HG02759 (cell line): Measurements from ENCODE around the gene PALLD.

ENCODE experiments used
- ATAC-seq: cut with Tn5 transposase; IDR thresholded peaks from one replicate; pipeline ENCODE4 v1.9.1; 2021; ENCODE audit warnings: mild to moderate bottlenecking, moderate library complexity; ENCODE audit not compliant: unreplicated experiment

PALLD gene

GRCh38 chr4:168642591-168642990 lies 145.7 kb downstream of the PALLD start:
- ATAC-seq = no peak

DNA sequence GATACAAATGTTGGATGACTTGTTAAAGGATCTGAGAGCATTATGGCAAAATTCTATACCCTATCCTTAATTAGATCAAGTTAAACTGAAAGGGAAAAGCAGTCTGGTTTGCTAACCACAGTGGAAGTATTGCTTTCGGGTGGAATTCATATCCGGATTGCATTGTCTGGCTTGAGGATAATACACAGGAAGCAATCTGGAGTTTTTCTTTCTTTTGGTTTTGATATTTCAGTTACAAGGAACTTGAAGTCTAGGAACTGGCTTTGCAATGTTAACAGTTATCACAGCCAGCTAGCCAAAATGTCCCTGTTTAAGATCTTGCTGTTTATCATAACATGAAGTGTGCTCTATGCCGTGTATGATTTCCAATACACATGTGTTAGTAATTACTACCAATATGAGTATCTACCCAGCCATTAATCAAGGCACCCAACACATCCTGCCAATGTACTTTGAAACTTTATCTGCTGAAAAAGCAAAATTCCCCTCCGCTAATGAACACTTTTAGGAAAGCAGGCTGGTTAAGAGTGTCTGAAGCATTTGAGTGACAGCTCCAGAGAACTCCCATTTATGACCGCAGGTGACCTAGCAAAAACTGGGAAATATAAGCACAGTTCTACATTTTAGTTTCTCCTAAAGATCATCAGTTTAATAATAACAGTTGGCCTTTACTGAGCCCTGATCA lies 146.4 kb downstream of the PALLD start:
- ATAC-seq = no peak

GRCh38 chr4:168643796-168644159 lies 146.9 kb downstream of the PALLD start:
- no peak for ATAC-seq

- no peak for ATAC-seq
These were observed 149.3 kb downstream of the PALLD start for GRCh38 chr4:168646001-168646768.

GRCh38 chr4:168647646-168648375 lies 151.0 kb downstream of the PALLD start:
- ATAC-seq = no peak

DNA sequence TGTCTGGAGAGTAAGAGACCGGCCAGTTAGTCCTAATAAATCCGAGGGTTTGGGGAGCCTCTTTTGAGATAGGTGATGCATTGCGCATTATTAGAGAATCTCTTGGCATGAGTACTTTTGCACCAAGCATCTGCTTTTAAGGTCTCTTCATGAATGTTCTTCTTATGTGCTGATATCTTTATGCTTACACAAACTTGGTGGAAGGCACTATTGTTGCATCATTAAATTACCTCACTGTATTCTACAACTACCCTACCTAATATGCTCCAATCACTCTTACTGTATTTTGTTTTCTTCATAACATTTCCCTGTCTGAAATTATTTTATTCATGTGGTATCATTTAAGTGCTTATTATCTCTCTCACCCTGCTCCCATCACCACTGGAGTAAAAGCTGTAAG lies 151.6 kb downstream of the PALLD start:
- ATAC-seq = no peak

DNA sequence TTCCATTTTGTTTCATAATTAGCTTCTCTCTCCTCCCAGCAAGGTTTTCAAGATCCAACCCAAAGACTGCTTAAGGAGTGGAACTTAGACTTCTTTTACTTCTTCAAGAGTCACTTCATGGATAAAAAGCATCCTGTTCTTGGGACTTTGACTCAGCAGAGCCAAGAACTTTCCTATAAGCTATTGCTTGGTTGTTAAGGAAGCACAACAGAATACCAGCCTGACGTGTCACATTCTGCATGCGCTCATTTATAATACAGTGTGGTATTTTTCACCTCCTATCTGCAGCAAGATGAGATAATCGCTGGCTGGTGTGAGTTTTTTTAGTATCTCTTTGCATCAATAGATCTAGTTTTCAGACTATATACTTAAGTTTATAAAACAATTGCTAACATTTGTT lies 152.1 kb downstream of the PALLD start:
- no peak for ATAC-seq

DNA sequence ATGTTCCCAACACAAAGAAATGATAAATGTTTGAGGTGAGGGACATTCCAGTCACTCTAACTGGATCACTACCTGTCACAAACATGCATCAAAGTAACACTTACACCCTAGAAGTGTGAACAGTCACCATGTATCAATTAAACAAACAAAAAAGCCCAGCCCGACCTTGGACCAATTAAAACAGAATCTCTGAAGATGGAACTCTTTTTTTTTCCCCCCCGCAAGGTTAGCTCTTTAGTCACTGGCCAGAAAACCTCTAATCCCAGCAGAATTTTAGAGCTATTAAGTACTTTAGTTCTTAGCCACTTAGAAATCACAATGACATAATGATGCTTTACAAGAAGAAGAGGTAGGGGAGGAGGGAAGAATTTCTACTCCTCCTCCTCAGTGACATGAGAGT lies 154.5 kb downstream of the PALLD start:
- ATAC-seq = no peak

DNA sequence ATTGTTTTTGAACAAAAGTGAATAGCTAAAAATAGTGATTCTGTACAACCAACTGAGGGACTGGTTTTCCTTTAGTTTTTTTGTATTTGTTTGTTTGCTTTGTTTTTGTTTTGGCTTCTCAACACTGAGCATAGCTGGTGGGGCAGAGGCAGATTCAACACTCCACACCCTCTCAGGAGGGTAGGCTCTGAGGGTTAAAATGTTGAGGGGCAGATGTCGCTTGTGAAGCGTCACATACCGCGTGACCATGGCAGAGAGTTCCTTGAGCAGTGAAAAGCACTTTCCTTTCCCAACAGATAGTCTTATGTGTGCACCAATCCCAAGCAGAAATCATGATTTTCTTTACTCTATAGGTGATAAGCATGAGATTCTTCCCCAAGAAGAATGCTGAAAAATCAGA lies 155.0 kb downstream of the PALLD start:
- ATAC-seq = no peak

DNA sequence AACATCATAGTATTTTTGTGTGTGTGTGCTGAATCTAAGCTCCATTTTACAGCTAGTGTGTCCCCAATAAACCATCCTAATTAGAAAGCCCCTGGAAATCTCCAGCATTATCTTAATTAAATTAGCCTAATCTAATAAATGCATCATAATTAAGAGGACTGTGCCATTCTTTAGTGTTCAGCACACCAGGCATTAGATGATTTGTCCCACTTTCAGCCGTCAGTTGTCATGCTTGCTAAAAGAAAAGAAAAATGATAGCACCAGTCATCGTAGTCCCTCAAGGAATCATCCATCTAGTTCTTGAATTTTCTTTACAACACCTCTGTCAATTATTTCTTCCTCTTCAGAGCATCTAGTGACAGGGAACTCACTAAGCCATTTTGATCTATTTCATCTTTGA lies 155.9 kb downstream of the PALLD start:
- ATAC-seq = no peak

DNA sequence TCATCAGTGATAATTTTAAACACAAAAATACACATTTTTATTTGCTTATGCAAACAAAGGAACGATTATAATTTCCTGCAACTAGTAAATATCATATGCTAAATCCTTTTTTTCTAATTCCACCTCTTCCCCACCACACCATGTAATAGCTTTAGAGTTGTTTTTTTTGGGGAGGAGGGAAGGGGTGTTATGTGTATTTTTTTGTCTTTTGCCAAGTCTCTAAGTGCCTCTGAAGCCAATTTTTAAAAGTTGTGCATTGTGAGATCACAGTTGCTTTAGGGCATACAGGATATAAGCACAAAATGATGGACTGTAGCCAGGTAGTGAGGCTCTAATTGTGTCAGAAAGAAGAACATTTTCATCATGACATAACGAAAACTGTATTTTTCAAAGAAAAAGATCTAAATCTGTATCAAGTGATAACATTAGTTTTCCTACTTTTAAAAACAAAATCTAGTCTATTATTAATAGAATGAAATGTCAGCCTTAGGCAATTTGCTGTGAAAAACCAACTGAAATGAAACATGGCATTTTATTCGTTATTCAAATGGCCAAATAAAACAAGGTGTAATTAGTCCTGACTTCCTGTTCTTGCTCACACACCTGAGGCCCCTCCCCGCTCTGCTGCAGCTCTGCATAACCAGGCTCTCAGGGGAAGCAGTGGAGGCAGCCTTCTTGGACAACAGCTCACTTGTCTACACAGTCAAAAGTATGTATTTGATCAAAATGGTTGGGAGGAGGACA lies 157.4 kb downstream of the PALLD start:
- no peak for ATAC-seq

- ATAC-seq = no peak
These were observed 158.0 kb downstream of the PALLD start for GRCh38 chr4:168654848-168655174.

GRCh38 chr4:168655182-168655581 lies 158.3 kb downstream of the PALLD start:
- no peak for ATAC-seq

- ATAC-seq = no peak
These were observed 159.3 kb downstream of the PALLD start for GRCh38 chr4:168656055-168656660.

DNA sequence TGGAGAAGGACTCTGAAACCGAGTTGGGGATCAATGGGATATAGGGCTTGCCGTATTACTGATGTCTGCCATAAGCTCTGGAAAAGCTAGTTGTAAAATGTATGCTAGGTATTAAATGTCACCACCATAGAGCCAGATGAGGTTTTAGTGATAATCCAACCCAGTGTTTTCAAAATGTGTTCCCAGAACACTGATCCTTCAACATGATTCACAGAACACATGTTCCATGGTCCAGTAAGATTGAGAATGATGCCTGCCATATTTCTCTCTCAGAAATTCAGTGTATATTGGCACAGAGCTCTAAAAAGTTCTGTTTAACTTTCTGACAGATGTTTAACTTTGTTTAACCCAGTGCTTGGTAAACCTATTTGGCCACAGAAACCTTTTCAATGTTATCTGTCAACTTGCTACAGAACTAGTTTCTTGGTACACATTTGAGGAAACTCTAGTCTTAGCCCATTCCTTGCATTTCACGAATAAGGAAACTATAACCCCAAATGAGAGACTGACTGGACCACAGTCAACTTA lies 160.2 kb downstream of the PALLD start:
- no peak for ATAC-seq

- no peak for ATAC-seq
These were observed 161.9 kb downstream of the PALLD start for GRCh38 chr4:168658751-168659150.

- no peak for ATAC-seq
These were observed 163.1 kb downstream of the PALLD start for GRCh38 chr4:168659741-168660465.

- ATAC-seq = no peak
These were observed 165.6 kb downstream of the PALLD start for GRCh38 chr4:168662297-168662984.

DNA sequence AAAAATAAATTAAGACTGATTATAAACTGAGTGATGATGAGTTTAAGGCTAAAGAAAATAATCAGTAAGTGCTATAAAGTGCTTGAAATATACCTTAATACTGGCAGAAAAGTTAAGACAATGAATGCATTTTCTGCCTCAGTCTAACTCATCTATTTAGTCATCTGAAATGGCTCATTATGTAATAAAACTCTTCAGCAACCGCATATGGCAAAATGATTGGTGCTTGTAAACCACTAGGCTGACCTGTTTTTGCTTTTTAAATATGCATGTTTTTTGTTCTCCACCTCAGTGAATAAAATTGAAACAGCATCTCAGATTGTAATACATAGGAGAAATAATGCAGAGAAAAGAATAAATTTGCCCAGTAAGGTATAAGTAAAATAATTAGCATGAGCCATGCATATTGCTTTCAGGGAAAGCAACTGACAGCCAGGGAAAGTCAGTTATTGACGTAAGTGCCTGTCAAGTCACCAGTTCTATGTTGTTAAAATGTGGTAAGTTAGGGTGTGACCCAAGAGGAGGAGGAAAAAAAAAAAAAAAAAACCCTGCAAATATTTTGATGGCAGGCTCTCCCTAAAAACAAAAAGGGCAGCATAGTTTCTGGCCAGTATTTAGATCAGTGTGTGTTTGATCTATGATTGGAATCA lies 167.5 kb downstream of the PALLD start:
- ATAC-seq = no peak
